ENCODE data around the gene ALDH2.

- TF ChIP-seq CTCF (IDR thresholded peaks at IDR 0.05 in 2 of 3, conservative IDR thresholded peaks at IDR 0.05 in 1 of 3; ENCODE audit: insufficient read depth in 2 of 3, low read depth in 1 of 3, low read length in 3 of 3): no peak
- no peak for TF ChIP-seq GABPB2 (CRISPR knock-in tag; conservative IDR thresholded peaks at IDR 0.05)
- TF ChIP-seq ETS1 (conservative IDR thresholded peaks at IDR 0.05; ENCODE audit: control insufficient read depth, low read depth, low read length): no peak
- no peak for TF ChIP-seq CREM (IDR thresholded peaks at IDR 0.05; ENCODE audit: low read depth)
- no peak for TF ChIP-seq MAX (CRISPR knock-in tag; IDR thresholded peaks at IDR 0.05)
- no peak for TF ChIP-seq ZNF280A (IDR thresholded peaks at IDR 0.05; ENCODE audit: low read depth, partially characterized antibody)
- no peak for TF ChIP-seq ADNP (tag; IDR thresholded peaks at IDR 0.05)
These were observed 17.3 kb upstream of the ALDH2 start for GRCh38 chr12:111749391-111749790.

Measured in K562 (cell line).